Thoracic aorta endothelial cell (primary cell): Measurements from ENCODE around the gene CPT1C. TPM values are rescaled to one million over a fixed set of nuclear protein-coding genes. Genes with fewer than 3 reads are reported as not detected.

Experiments used
- small RNA-seq: library from RNA; depleted of rRNA; stranded (forward); fragments of <200 nt; gene quantifications from one replicate; pipeline ENCODE3, GENCODE V24; 2012
- total RNA-seq: library from RNA; depleted of rRNA; stranded (reverse); fragments of >200 nt; gene quantifications from 2 replicates; pipeline ENCODE4 v1.2.3, GENCODE V29; 2012

The CPT1C gene
- 7.5 and 13.3 TPM in 2 replicates for total RNA-seq

DNA sequence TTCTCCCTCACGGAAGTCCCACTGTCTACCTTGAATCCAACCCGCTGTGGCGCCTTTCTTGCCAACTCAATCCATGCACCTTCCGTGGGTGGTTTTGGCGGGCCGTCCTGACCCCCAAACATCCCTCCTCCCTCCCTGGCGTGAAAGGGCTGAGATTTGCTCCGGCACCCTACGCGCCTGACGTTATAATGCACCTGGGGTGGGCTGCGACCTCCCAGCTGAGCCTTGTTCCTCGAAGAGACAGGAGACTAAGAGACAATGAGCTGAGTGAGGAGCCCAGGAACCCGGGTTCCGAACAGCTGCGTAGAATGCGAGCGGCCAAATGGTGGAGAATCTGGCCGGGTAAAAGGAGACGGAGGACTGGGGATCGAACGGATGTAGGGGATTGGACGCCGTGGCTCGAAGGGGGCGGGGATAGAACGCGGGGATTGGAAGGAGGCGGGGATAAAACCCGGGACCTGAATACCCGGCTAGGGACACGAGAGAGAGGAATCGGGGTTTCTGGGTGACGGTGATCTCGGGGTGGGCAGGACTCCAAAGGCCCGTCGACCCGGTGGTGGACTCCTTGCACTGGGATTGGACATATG is at the start of gene CPT1C:
CPT1C (plus strand) TSS at position 461 of the 587 bp plus-strand sequence. CDS start 1,137 bp downstream, outside the sequence.

DNA sequence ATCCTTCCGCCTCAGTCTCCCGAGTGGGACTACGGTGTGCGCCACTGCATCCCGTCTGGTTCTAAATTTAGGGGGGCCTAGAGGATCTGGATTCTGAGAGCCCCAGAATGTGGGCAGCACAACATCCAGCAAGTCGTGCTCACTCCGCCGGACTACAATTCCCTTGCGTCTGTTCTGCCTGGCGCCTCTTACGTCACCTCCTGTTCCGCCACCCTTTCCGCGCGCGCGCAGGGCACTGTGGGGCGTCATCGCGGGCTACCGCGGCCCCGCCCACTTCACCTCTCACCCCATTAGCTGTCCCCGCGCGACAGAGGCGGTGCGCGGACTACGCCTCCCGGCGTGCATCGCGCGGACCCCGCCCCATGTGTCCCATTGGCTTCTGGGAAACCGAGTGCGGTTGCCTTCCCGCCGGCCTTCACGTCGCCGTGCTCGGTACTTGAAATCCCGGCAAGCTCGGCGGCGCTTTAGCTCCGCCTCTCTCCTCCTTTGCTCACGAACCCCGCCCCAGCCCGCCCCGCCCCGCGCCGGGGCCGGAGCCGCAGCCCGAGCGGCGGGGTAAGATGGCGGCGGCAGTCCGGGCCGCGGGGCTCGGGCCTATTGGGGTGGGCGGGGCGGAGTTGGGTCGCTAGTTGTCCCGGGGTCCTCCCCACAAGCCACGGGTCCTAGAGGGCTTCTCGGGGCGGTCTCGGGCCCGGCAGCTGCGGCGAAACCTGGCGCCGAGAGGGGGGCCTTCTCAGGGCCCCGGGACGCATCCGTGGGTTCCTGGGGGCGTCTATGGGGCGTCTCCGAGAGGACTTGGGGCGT is 49.0 kb upstream of the CPT1C start, which contains the start of gene SCAF1:
SCAF1 (plus strand) TSS at position 522 of the 804 bp plus-strand sequence. CDS start 2,818 bp downstream, outside the sequence.

DNA sequence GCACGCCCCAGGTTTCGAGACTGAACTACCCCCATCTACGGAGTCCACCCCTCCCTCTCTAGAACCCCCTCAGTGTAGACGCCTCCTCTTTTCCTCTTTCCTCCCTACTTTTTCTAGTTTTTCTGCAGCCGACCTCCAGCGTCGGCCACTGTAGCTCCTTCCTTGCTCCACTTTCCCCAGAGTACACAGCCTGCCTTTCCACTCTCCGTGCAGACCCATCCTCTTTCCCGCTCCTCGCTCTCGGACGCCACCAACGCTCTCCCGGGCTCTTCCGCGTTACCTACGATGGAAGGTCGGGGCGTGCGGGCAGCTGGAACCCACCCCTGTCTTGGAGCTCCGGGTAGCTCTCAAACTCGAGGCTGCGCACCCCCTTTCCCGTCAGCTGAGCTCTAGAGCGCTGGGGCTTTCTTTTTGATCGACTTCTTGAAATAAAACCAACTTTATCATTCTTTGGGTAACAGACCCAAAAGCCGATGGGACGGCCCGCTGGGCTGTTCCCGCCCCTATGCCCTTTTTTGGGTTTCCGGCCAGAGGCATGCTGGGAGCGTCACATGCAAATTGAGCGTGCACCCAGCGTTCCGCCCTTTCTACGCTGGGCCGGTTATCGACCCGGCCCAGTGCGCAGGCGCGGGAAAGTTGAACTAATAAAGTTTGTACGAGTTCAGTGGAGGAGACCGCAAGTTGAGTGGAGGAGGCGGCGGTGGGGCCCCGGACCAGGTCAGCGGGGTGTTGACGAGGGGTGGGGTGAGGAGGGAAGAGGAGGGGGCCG is 25.4 kb upstream of the CPT1C start, which contains the start of the genes BCL2L12 and IRF3:
BCL2L12 (plus strand) TSS at position 583 of the 769 bp plus-strand sequence. CDS start 760 bp downstream, outside the sequence.
IRF3 (minus strand) TSS at position 507 of the 769 bp plus-strand sequence. CDS start 1,019 bp downstream, outside the sequence.

DNA sequence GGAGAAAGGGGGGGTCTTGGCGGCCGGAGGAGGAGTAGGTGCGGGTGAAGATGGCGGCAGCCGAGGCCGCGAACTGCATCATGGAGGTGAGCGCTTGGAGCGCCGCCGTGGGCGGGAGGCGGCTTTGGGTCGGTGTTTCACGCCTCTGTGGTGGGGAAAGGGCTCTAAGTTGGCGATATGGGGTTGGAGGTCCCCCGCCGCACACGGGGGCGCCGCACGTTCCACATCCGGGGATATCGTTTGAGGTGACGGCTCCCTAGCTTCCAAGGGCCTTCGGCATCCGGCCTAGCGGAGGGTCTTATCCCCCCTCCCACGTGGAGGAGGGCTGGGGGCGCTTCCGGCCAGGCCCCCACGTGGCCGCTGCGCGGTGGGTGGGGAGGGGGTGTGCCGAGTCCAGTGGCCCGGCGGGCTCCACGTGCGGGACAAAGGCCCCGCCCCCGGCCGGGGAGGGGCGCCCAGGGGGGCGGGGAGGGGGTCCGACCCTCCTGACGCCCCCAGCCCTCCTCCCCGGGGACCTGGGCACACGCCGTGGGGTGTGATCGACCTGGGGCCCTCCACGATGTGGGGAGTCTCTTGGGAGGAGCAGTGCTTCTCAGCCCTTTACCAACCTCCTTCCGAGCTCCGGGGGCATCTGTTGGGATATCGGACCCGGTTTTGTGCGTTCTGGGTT is 13.6 kb upstream of the CPT1C start, which contains the start of gene PRMT1:
PRMT1 (plus strand) TSS at position 41 of the 670 bp plus-strand sequence; CDS start at position 51, 10 bp downstream.

DNA sequence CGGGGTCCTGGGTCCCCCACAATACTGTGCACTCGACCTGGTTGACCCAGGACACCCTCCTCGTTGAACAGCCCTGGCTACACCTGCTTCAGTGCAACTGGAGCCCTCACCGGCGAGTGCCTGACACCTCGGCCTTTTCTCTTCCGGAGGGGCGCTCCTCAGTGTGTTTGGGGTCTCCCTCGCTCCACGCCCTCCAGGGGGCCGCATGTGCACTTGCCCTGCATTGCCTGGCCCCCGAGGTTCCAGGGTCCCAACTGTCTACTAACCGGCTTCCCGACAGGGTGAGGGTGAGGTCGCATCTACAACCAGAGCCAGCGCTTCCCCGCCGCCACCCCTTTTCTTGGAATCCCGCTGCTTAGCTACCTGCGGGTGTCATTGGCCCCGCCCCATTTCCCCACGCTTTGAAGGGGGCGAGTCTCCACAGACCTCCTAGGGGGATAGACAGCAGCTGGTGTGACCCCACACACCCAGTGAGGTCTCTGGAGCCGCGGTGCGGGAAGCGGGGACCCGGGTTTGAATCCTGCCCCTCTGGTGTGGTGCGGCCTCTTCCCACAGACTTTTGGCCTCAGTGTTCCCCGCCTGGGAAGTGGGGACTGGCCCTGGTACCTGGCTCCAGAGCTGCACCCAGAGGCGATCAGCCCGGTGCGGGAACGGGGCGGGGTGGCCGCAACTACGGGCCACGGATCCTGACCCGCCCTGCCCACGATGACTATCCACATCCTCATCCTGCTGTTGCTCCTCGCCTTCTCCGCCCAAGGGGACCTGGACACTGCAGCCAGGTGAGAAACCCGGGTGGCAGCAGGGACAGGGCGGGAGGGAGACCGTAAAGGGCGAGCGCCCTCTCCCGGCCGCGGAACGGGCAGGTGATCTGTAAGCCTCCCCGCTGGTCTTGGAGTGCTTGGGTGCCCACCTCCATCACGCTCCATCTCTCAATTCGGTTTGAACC is 1.5 kb upstream of the CPT1C start, which contains the start of gene ADM5:
ADM5 (plus strand) TSS at position 462 of the 946 bp plus-strand sequence; CDS start at position 706, 244 bp downstream.

DNA sequence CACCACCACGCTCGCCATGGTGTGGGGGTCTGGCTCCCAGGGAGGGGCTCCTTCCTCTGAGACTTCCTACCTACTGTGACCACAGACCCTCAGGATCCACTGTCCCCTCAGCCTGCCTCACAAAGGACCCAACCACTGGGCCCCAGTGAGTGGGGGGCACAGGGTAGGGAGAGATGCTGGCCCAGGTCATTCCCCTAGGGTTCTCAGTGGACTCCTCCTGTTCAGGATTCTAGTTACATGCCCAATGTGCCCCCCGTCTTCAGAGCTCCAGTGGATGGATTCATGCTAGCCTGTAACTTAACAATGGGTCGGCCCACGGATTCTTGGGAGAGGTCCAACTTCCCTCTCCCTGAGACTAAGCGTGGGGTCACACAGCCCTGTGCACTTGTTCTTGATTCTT is 72.3 kb downstream of the CPT1C start, which contains the start of gene TSKS:
TSKS (minus strand) TSS at position 77 of the 400 bp plus-strand sequence; CDS start at position 18, 59 bp downstream.

Small RNA genes lying within 50 kb of the gene (small RNA-seq; reads per million reads assigned to genes)
- not detected for gene MIR5088

Other genes starting within 250 kb of the CPT1C start
- gene SLC17A7, start 249.6 kb upstream of the CPT1C start, total RNA-seq, result under 0.01 TPM in 1 of 2 replicates, not detected in the other
- 51.5 and 111 TPM in 2 replicates for gene PIH1D1, start 239.3 kb upstream of the CPT1C start, total RNA-seq
- 28.9 and 34.8 TPM in 2 replicates for gene ALDH16A1, start 237.9 kb upstream of the CPT1C start, total RNA-seq
- gene FLT3LG, start 216.9 kb upstream of the CPT1C start, total RNA-seq, result 2.4 and 3.1 TPM in 2 replicates
- 1,873 and 2,063 TPM in 2 replicates for gene RPL13A, start 203.5 kb upstream of the CPT1C start, total RNA-seq
- 2,409 and 3,161 TPM in 2 replicates for gene RPS11, start 194.7 kb upstream of the CPT1C start, total RNA-seq
- gene FCGRT, start 178.5 kb upstream of the CPT1C start, total RNA-seq, result 44.5 and 54.9 TPM in 2 replicates
- 119 and 136 TPM in 2 replicates for gene RCN3, start 163.1 kb upstream of the CPT1C start, total RNA-seq
- gene NOSIP, start 110.6 kb upstream of the CPT1C start, total RNA-seq, result 69.1 and 78.6 TPM in 2 replicates
- 1.9 and 3.1 TPM in 2 replicates for gene PRRG2, start 109.8 kb upstream of the CPT1C start, total RNA-seq
- 5.7 and 6.7 TPM in 2 replicates for gene PRR12, start 99.9 kb upstream of the CPT1C start, total RNA-seq
- 32.8 and 34.7 TPM in 2 replicates for gene RRAS, start 51.0 kb upstream of the CPT1C start, total RNA-seq
- gene SCAF1, start 48.9 kb upstream of the CPT1C start, total RNA-seq, result 24.9 and 26.7 TPM in 2 replicates
- gene IRF3, start 25.3 kb upstream of the CPT1C start, total RNA-seq, result 41.1 and 41.2 TPM in 2 replicates
- gene BCL2L12, start 25.2 kb upstream of the CPT1C start, total RNA-seq, result 11.2 and 14.4 TPM in 2 replicates
- 221 and 270 TPM in 2 replicates for gene PRMT1, start 13.8 kb upstream of the CPT1C start, total RNA-seq
- 0.72 and 0.80 TPM in 2 replicates for gene ADM5, start 1.5 kb upstream of the CPT1C start, total RNA-seq
- gene TSKS, start 72.2 kb downstream of the CPT1C start, total RNA-seq, result not detected in 2 replicates
- 81.3 and 98.0 TPM in 2 replicates for gene AP2A1, start 75.9 kb downstream of the CPT1C start, total RNA-seq
- gene FUZ, start 122.2 kb downstream of the CPT1C start, total RNA-seq, result 11.4 and 12.2 TPM in 2 replicates
- 26.1 and 29.3 TPM in 2 replicates for gene MED25, start 127.2 kb downstream of the CPT1C start, total RNA-seq
- gene PTOV1, start 160.0 kb downstream of the CPT1C start, total RNA-seq, result 48.3 and 58.9 TPM in 2 replicates
- gene PNKP, start 176.5 kb downstream of the CPT1C start, total RNA-seq, result 46.3 and 47.3 TPM in 2 replicates
- 11.6 and 14.4 TPM in 2 replicates for gene AKT1S1, start 186.2 kb downstream of the CPT1C start, total RNA-seq
- gene TBC1D17, start 186.6 kb downstream of the CPT1C start, total RNA-seq, result 10.3 and 12.1 TPM in 2 replicates
- 1.1 and 2.1 TPM in 2 replicates for gene IL4I1, start 205.8 kb downstream of the CPT1C start, total RNA-seq
- 10.7 and 10.9 TPM in 2 replicates for gene ATF5, start 238.1 kb downstream of the CPT1C start, total RNA-seq
- 42.6 and 56.9 TPM in 2 replicates for gene NUP62, start 238.4 kb downstream of the CPT1C start, total RNA-seq